NCI-H226 (cell line): ENCODE measurements around the gene STXBP5L.
A peak's percentile ranks its signal among the peaks of the same experiment; 100 is the strongest.
"Not testable (repeated sequence)": the region's sequence is repeated elsewhere in the genome, so short reads cannot be mapped to it uniquely, and the experiment has no call there.

Source experiments
- DNase-seq: peaks from one replicate; pipeline ENCODE4 v3.0.0-alpha.2; 2015

The STXBP5L gene

GRCh38 chr3:120908030-120908794, at the start of gene STXBP5L:
Gene STXBP5L, plus strand, starts transcription at chr3:120908205. Its CDS starts 1,374 bp downstream, at chr3:120909579.
- DNase-seq = peak; percentile 32

- DNase-seq = no peak
Measured at GRCh38 chr3:120858521-120858920, 49.5 kb upstream of the STXBP5L start.

- DNase-seq = no peak
Measured at GRCh38 chr3:120864541-120864940, 43.5 kb upstream of the STXBP5L start.

GRCh38 chr3:120875507-120875906, 32.5 kb upstream of the STXBP5L start:
- DNase-seq = no peak

- no peak for DNase-seq
Measured at GRCh38 chr3:120875989-120876388, 32.0 kb upstream of the STXBP5L start.

- DNase-seq = no peak
Measured at GRCh38 chr3:120879411-120879810, 28.6 kb upstream of the STXBP5L start.

GRCh38 chr3:120892921-120893320, 15.1 kb upstream of the STXBP5L start:
- DNase-seq = no peak

- no peak for DNase-seq
Measured at GRCh38 chr3:120894316-120895057, 13.5 kb upstream of the STXBP5L start.

GRCh38 chr3:120901716-120902115, 6.3 kb upstream of the STXBP5L start:
- not testable (repeated sequence) for DNase-seq

GRCh38 chr3:120903221-120903620, 4.8 kb upstream of the STXBP5L start:
- no peak for DNase-seq

- no peak for DNase-seq
Measured at GRCh38 chr3:120907659-120908029, 361 bp upstream of the STXBP5L start.

GRCh38 chr3:120908795-120909601, 993 bp downstream of the STXBP5L start:
- no peak for DNase-seq

GRCh38 chr3:120909602-120909878, 1.5 kb downstream of the STXBP5L start:
- DNase-seq = no peak

GRCh38 chr3:120926146-120926545, 18.1 kb downstream of the STXBP5L start:
- no peak for DNase-seq

- no peak for DNase-seq
Measured at GRCh38 chr3:120928991-120929390, 21.0 kb downstream of the STXBP5L start.

- DNase-seq = no peak
Measured at GRCh38 chr3:120931593-120931992, 23.6 kb downstream of the STXBP5L start.

GRCh38 chr3:120956143-120956542, 48.1 kb downstream of the STXBP5L start:
- DNase-seq = no peak

GRCh38 chr3:120982608-120983320, 74.8 kb downstream of the STXBP5L start:
- DNase-seq = no peak

- DNase-seq = no peak
Measured at GRCh38 chr3:120983321-120983665, 75.3 kb downstream of the STXBP5L start.

- no peak for DNase-seq
Measured at GRCh38 chr3:120983841-120984240, 75.8 kb downstream of the STXBP5L start.

- no peak for DNase-seq
Measured at GRCh38 chr3:120985242-120985641, 77.2 kb downstream of the STXBP5L start.

- no peak for DNase-seq
Measured at GRCh38 chr3:120988994-120989393, 81.0 kb downstream of the STXBP5L start.

GRCh38 chr3:121018917-121019321, 110.9 kb downstream of the STXBP5L start:
- no peak for DNase-seq
